GM18873 (cell line): ENCODE data around the gene SOD2.
"Not testable (repeated sequence)": the region's sequence is repeated elsewhere in the genome, so short reads cannot be mapped to it uniquely, and the experiment has no call there.

Experiments
- ATAC-seq: cut with Tn5 transposase; IDR thresholded peaks from one replicate; pipeline ENCODE4 v1.9.1; 2021; ENCODE audit warnings: mild to moderate bottlenecking, moderate library complexity, moderate number of reproducible peaks; ENCODE audit not compliant: unreplicated experiment, low FRiP score

Gene SOD2

GRCh38 chr6:159693128-159693893, at the start of gene SOD2:
Gene SOD2, minus strand, starts transcription at chr6:159693241. Its CDS starts 74 bp downstream, at chr6:159693167.
- peak; percentile 78 for ATAC-seq

GRCh38 chr6:159742165-159742564, 49.1 kb upstream of the SOD2 start:
- no peak for ATAC-seq

- ATAC-seq, result no peak
Measured at GRCh38 chr6:159739341-159739740, 46.3 kb upstream of the SOD2 start.

GRCh38 chr6:159736908-159737307, 43.9 kb upstream of the SOD2 start:
- no peak for ATAC-seq

GRCh38 chr6:159733395-159733794, 40.4 kb upstream of the SOD2 start:
- not testable (repeated sequence) for ATAC-seq

- ATAC-seq, result not testable (repeated sequence)
Measured at GRCh38 chr6:159732550-159732949, 39.5 kb upstream of the SOD2 start.

GRCh38 chr6:159730332-159730676, 37.3 kb upstream of the SOD2 start:
- no peak for ATAC-seq

GRCh38 chr6:159729598-159730331, 36.7 kb upstream of the SOD2 start:
- ATAC-seq, result no peak

- ATAC-seq, result no peak
Measured at GRCh38 chr6:159728531-159728964, 35.5 kb upstream of the SOD2 start.

- peak; percentile 28 for ATAC-seq
Measured at GRCh38 chr6:159727717-159728445, 34.8 kb upstream of the SOD2 start.

- peak; percentile 77 for ATAC-seq
Measured at GRCh38 chr6:159726918-159727716, 34.1 kb upstream of the SOD2 start, which contains the start of gene WTAP. Gene WTAP, plus strand, starts transcription at chr6:159727506. Its CDS starts 8,760 bp downstream, at chr6:159736266.

- no peak for ATAC-seq
Measured at GRCh38 chr6:159726255-159726917, 33.3 kb upstream of the SOD2 start.

GRCh38 chr6:159725208-159725607, 32.2 kb upstream of the SOD2 start:
- ATAC-seq, result not testable (repeated sequence)

- ATAC-seq, result no peak
Measured at GRCh38 chr6:159724778-159725177, 31.7 kb upstream of the SOD2 start.

GRCh38 chr6:159723259-159723658, 30.2 kb upstream of the SOD2 start:
- ATAC-seq, result no peak

GRCh38 chr6:159722655-159723054, 29.6 kb upstream of the SOD2 start:
- ATAC-seq, result no peak

GRCh38 chr6:159721981-159722380, 28.9 kb upstream of the SOD2 start:
- ATAC-seq, result not testable (repeated sequence)

- ATAC-seq, result no peak
Measured at GRCh38 chr6:159720708-159721107, 27.7 kb upstream of the SOD2 start.

- ATAC-seq, result no peak
Measured at GRCh38 chr6:159719287-159719686, 26.2 kb upstream of the SOD2 start.

GRCh38 chr6:159718634-159719033, 25.6 kb upstream of the SOD2 start:
- no peak for ATAC-seq
